Kidney (tissue), 14 donors: ENCODE results near the gene F7. TPM values are rescaled to one million over a fixed set of nuclear protein-coding genes. Genes with fewer than 3 reads are reported as not detected.
"Not testable (repeated sequence)": the region's sequence is repeated elsewhere in the genome, so short reads cannot be mapped to it uniquely, and the experiment has no call there.

Source experiments
- DNase-seq, 5 donors: peaks; one replicate each; pipeline ENCODE4 v3.0.0-alpha.2; 2013 to 2020
- FAIRE-seq: peaks from 2 replicates; lab custom pipeline; 2012; peaks lifted over from hg19 to GRCh38; lab: Jason Lieb, UNC
- H3K27ac ChIP-seq, 2 donors: one replicate each; pipeline ENCODE4 v1.7.0; 2013; ENCODE audit warnings: low read depth in 2 of 2, low read length in 2 of 2, inconsistent platforms in 1 of 2
- H3K27me3 ChIP-seq: one replicate; pipeline ENCODE4 v1.7.1; 2013; ENCODE audit warnings: low read length, inconsistent platforms; ENCODE audit not compliant: control insufficient read depth, insufficient read depth
- H3K36me3 ChIP-seq, 3 donors: one replicate each; pipeline versions ENCODE4 v1.7.0 to v1.7.1; 2013; ENCODE audit warnings: low read length in 3 of 3, control low read depth in 1 of 3, inconsistent platforms in 1 of 3; ENCODE audit not compliant: insufficient read depth in 3 of 3, control insufficient read depth in 2 of 3
- H3K4me1 ChIP-seq, 3 donors: one replicate each; pipeline versions ENCODE4 v1.7.0 to v1.7.1; 2013; ENCODE audit warnings: low read length in 3 of 3, inconsistent platforms in 1 of 3, low read depth in 1 of 3; ENCODE audit not compliant: control insufficient read depth in 2 of 3, insufficient read depth in 2 of 3
- H3K4me3 ChIP-seq, 3 donors: one replicate each; pipeline versions ENCODE4 v1.7.0 to v1.8.1; 2013; ENCODE audit warnings: low read length in 3 of 3, control low read depth in 1 of 3, inconsistent platforms in 1 of 3
- H3K9ac ChIP-seq, 3 donors: one replicate each; pipeline versions ENCODE4 v1.7.0 to v1.7.1; 2013; ENCODE audit warnings: low read length in 3 of 3, control low read depth in 1 of 3, inconsistent platforms in 1 of 3
- H3K9me3 ChIP-seq, 3 donors: one replicate each; pipeline versions ENCODE4 v1.7.0 to v1.7.1; 2013; ENCODE audit warnings: low read length in 3 of 3, control low read depth in 1 of 3, inconsistent platforms in 1 of 3; ENCODE audit not compliant: control insufficient read depth in 2 of 3, insufficient read depth in 1 of 3
- CTCF ChIP-seq: IDR thresholded peaks from 3 replicates; pipeline ENCODE4 v1.5.1; 2012; ENCODE audit warnings: mild to moderate bottlenecking, moderate library complexity, borderline replicate concordance; ENCODE audit not compliant: insufficient read depth; ENCODE audit errors: extremely low read depth
- intact Hi-C: fragments of 100-400 bp; cut with DNase I; formaldehyde crosslinking; loops from one replicate; pipeline ENCODE4 v1.11.1; 2022
- polyA plus RNA-seq: library from polyadenylated mRNA; stranded (reverse); fragments of 350-450 nt; fragmentation: Illumina TruSeq; extraction: RNeasy Lipid Tissue Mini Kit (QIAGEN cat#74804); gene quantifications from one replicate; pipeline ENCODE4 v1.2.3, GENCODE V29; 2014; ENCODE audit warnings: low read depth, low replicate concordance; ENCODE audit not compliant: insufficient read depth
- total RNA-seq: library from RNA; stranded (reverse); fragmentation: NEBNext Ultra II Directional; extraction: Animal tissue kit (Norgen Biotek cat#: 25700); gene quantifications from one replicate; pipeline ENCODE4 v1.2.1, GENCODE V29; 2021
- donor health status: control.
- donor health status: control.
- donor health status: control.
- donor health status: control.
- donor health status: control.
- donor health status: DM: yes; HTN: yes; CAD: no.
- donor health status: Normal renal cell carcinoma (clear cell type).

The F7 gene
- total and polyA plus RNA-seq, 2 donors from 2014 or later, result 0.16 to 0.52 TPM

GRCh38 chr13:113110048-113110851 is 4.7 kb downstream of the F7 start:
- no peak for FAIRE-seq
- H3K36me3 ChIP-seq, result no peaks in the 10 kb centered on the region
- no peak for TF ChIP-seq CTCF
- DNase-seq, result peak; percentile 29 to 70 (median 53)
- H3K9ac ChIP-seq, result no peak overlapping the region
- intact Hi-C loops, result no loop called here
- H3K4me1 ChIP-seq, result peaks cover 0 to 3% (median 0%) of the 10 kb centered on the region in 3 donors
- peak overlapping the region in 2 of 3 donors; percentile 18 to 37 for H3K4me3 ChIP-seq
- no peaks in the 10 kb centered on the region for H3K27me3 ChIP-seq
- H3K9me3 ChIP-seq, result no peaks in the 10 kb centered on the region
- no peak overlapping the region for H3K27ac ChIP-seq

GRCh38 chr13:113110852-113111315 is 5.3 kb downstream of the F7 start:
- no peaks in the 10 kb centered on the region for H3K9me3 ChIP-seq
- no peaks in the 10 kb centered on the region for H3K27me3 ChIP-seq
- no peak overlapping the region for H3K9ac ChIP-seq
- FAIRE-seq (no peak), DNase-seq (peak in 2 of 5 donors; percentile 48 to 49)
- no peaks in the 10 kb centered on the region for H3K36me3 ChIP-seq
- H3K4me3 ChIP-seq, result peak overlapping the region in 2 of 3 donors; percentile 18 to 37
- intact Hi-C loops, result no loop called here
- peaks cover 0 to 3% (median 0%) of the 10 kb centered on the region in 3 donors for H3K4me1 ChIP-seq
- H3K27ac ChIP-seq, result no peak overlapping the region
- TF ChIP-seq CTCF, result no peak

- H3K4me1 ChIP-seq, H3K36me3 ChIP-seq, FAIRE-seq, H3K9me3 ChIP-seq, H3K9ac ChIP-seq, intact Hi-C loops, H3K27me3 ChIP-seq, H3K4me3 ChIP-seq, H3K27ac ChIP-seq: not testable (repeated sequence)
- DNase-seq, result peak in 2 of 5 donors; percentile 11 to 25
Measured at GRCh38 chr13:113111821-113112220, 6.2 kb downstream of the F7 start.

GRCh38 chr13:113112475-113112874 is 6.9 kb downstream of the F7 start:
- intact Hi-C loops, H3K4me3 ChIP-seq, H3K36me3 ChIP-seq, FAIRE-seq, H3K27ac ChIP-seq, H3K4me1 ChIP-seq, H3K9me3 ChIP-seq, H3K9ac ChIP-seq, H3K27me3 ChIP-seq: not testable (repeated sequence)
- peak in 1 of 5 donors; percentile 30 for DNase-seq
